SK-N-SH (cell line): ENCODE measurements around the gene PLA2G2C. TPM values are rescaled to one million over a fixed set of nuclear protein-coding genes. Genes with fewer than 3 reads are reported as not detected.

ENCODE experiments used
- CTCF ChIA-PET: fragments of 300-600, 350-600 bp; formaldehyde crosslinking; extraction: SDS; loops from one replicate; lab custom pipeline; 2021; lab: Yijun Ruan, JAX
- POLR2A ChIA-PET: fragments of 350-600 bp; sonication (Branson Sonifier 250); formaldehyde crosslinking; extraction: SDS; loops from one replicate; lab custom pipeline; 2020; ENCODE audit warnings: antibody characterized with exemption, inconsistent platforms; lab: Yijun Ruan, JAX
- DNase-seq: peaks from one replicate; pipeline ENCODE4 v3.0.0; 2012
- H2AFZ ChIP-seq: fragments of 200-600 bp; sonication (generic); 2 replicates; pipeline ENCODE4 v1.8.1; 2016; ENCODE audit warnings: antibody characterized with exemption, mild to moderate bottlenecking, low read depth
- H3F3A ChIP-seq: fragments of 200-600 bp; sonication (generic); replicated peaks from 2 replicates; pipeline ENCODE3; 2016; ENCODE audit warnings: antibody characterized with exemption, mild to moderate bottlenecking; ENCODE audit not compliant: insufficient read depth
- H3K27ac ChIP-seq, 2 experiments: fragments of 200-500 bp in 1 of 2; fragments of 200-600 bp in 1 of 2; sonication (Bioruptor generic) in 1 of 2; sonication (generic), shearing (Covaris generic) in 1 of 2; 2 replicates each; pipeline versions ENCODE4 v1.5.1 to v1.6.1; 2014 to 2016; ENCODE audit warnings: low read depth in 2 of 2, inconsistent platforms in 1 of 2, low read length in 1 of 2, mild to moderate bottlenecking in 1 of 2, mixed read lengths in 1 of 2
- H3K27me3 ChIP-seq: fragments of 200-600 bp; sonication (generic), shearing (Covaris generic); 2 replicates; pipeline ENCODE4 v1.6.1; 2016; ENCODE audit warnings: mixed run types; ENCODE audit not compliant: insufficient read depth
- H3K36me3 ChIP-seq, 2 experiments: fragments of 200-500 bp in 1 of 2; fragments of 200-600 bp in 1 of 2; sonication (Bioruptor generic) in 1 of 2; sonication (generic) in 1 of 2; replicated peaks in 1 of 2; 2 replicates each; pipeline versions ENCODE3 to v1.5.1; 2014 to 2016; ENCODE audit warnings: low read length in 1 of 2, mild to moderate bottlenecking in 1 of 2; ENCODE audit not compliant: insufficient read depth in 2 of 2, control insufficient read depth in 1 of 2
- H3K4me1 ChIP-seq, 2 experiments: fragments of 200-500 bp in 1 of 2; fragments of 200-600 bp in 1 of 2; sonication (Bioruptor generic) in 1 of 2; sonication (generic), shearing (Covaris generic) in 1 of 2; 2 replicates each; pipeline versions ENCODE4 v1.5.1 to v1.6.1; 2014 to 2016; ENCODE audit warnings: low read depth in 1 of 2, low read length in 1 of 2, mixed run types in 1 of 2; ENCODE audit not compliant: insufficient read depth in 2 of 2, control insufficient read depth in 1 of 2
- H3K4me2 ChIP-seq: fragments of 200-600 bp; sonication (generic), shearing (Covaris generic); 2 replicates; pipeline ENCODE4 v1.6.1; 2017; ENCODE audit warnings: mixed run types
- H3K4me3 ChIP-seq, 2 experiments: fragments of 200-500 bp in 1 of 2; fragments of 200-600 bp in 1 of 2; sonication (Bioruptor generic) in 1 of 2; sonication (generic), shearing (Covaris generic) in 1 of 2; 2 replicates each; pipeline versions ENCODE4 v1.5.1 to v1.8.1; 2014 to 2016; ENCODE audit warnings: low read depth in 2 of 2, inconsistent platforms in 1 of 2, low read length in 1 of 2, mild to moderate bottlenecking in 1 of 2, mixed read lengths in 1 of 2, moderate library complexity in 1 of 2
- H3K79me2 ChIP-seq: fragments of 200-600 bp; sonication (generic); 2 replicates; pipeline ENCODE4 v1.8.1; 2017; ENCODE audit warnings: mild to moderate bottlenecking; ENCODE audit not compliant: insufficient read depth
- H3K9ac ChIP-seq: fragments of 200-600 bp; sonication (generic); 2 replicates; pipeline ENCODE4 v1.6.1; 2017; ENCODE audit warnings: mixed run types
- H3K9me2 ChIP-seq: fragments of 200-600 bp; sonication (generic); 2 replicates; pipeline ENCODE4 v1.6.1; 2017; ENCODE audit warnings: mixed run types
- H3K9me3 ChIP-seq: fragments of 200-600 bp; sonication (generic); 2 replicates; pipeline ENCODE4 v1.6.1; 2017; ENCODE audit warnings: mixed run types, mild to moderate bottlenecking, moderate library complexity
- H4K20me1 ChIP-seq: fragments of 200-600 bp; sonication (generic); 2 replicates; pipeline ENCODE4 v1.6.1; 2017; ENCODE audit warnings: mild to moderate bottlenecking, mixed run types; ENCODE audit not compliant: insufficient read depth
- FOSL2 ChIP-seq: IDR thresholded peaks from 2 replicates; pipeline ENCODE4 v1.4.0; 2012; ENCODE audit warnings: low read depth, mild to moderate bottlenecking, moderate library complexity, borderline replicate concordance
- FOXJ3 ChIP-seq: sonication (generic); formaldehyde crosslinking; IDR thresholded peaks from 2 replicates; pipeline ENCODE4 v1.5.1; 2020; ENCODE audit warnings: mild to moderate bottlenecking, missing genetic modification reagents
- FOXM1 ChIP-seq: IDR thresholded peaks from 2 replicates; pipeline ENCODE4 v1.4.0; 2012; ENCODE audit warnings: low read depth, mild to moderate bottlenecking
- NFIC ChIP-seq: IDR thresholded peaks from 2 replicates; pipeline ENCODE4 v1.4.0; 2012; ENCODE audit warnings: borderline replicate concordance
- RCOR1 ChIP-seq: fragments of 150-350 bp; IDR thresholded peaks from 2 replicates; pipeline ENCODE4 v1.6.1; 2017; ENCODE audit warnings: antibody characterized with exemption, low read length
- TAF1 ChIP-seq: IDR thresholded peaks from 2 replicates; pipeline ENCODE4 v1.6.1; 2012; ENCODE audit warnings: low read depth, mild to moderate bottlenecking, low read length, moderate library complexity, borderline replicate concordance
- TCF12 ChIP-seq: IDR thresholded peaks from 2 replicates; pipeline ENCODE4 v1.4.0; 2012
- YY1 ChIP-seq: IDR thresholded peaks from 2 replicates; pipeline ENCODE4 v1.4.0; 2012; ENCODE audit warnings: low read depth, mild to moderate bottlenecking
- WGBS: methylation state at CpG from one replicate; pipeline ENCODE4 v1.1.6; 2017; ENCODE audit warnings: low lambda C conversion rate; 5-methylcytosine and 5-hydroxymethylcytosine counted together
- polyA plus RNA-seq, 3 experiments: library from polyadenylated mRNA; depleted of rRNA; stranded (reverse); fragments of >200 nt; gene quantifications; 2 replicates each; pipeline ENCODE4 v1.2.3, GENCODE V29; 2012
- TF ChIP-seq, protein P1 (sequence below): IDR thresholded peaks from 2 replicates; pipeline ENCODE4; 2012
- TF ChIP-seq, protein P2 (sequence below): IDR thresholded peaks from 2 replicates; pipeline ENCODE4 v1.4.0; 2012; ENCODE audit warnings: low read depth
- TF ChIP-seq, protein P3 (sequence below): IDR thresholded peaks from 2 replicates; pipeline ENCODE4 v1.4.0; 2012; ENCODE audit warnings: low read depth, borderline replicate concordance
- TF ChIP-seq, protein P4 (sequence below): fragments of 200-600 bp; sonication (generic); IDR thresholded peaks from 2 replicates; pipeline ENCODE4 v1.6.1; 2017; ENCODE audit warnings: antibody characterized with exemption, mild to moderate bottlenecking, moderate library complexity
- TF ChIP-seq, protein P5 (sequence below): IDR thresholded peaks from 2 replicates; pipeline ENCODE4 v1.6.1; 2012; ENCODE audit warnings: mild to moderate bottlenecking, low read depth, low read length, moderate library complexity

PLA2G2C gene
- polyA plus RNA-seq, 1 of the 3 experiments (the other 2 are of a cell fraction): not detected

DNA sequence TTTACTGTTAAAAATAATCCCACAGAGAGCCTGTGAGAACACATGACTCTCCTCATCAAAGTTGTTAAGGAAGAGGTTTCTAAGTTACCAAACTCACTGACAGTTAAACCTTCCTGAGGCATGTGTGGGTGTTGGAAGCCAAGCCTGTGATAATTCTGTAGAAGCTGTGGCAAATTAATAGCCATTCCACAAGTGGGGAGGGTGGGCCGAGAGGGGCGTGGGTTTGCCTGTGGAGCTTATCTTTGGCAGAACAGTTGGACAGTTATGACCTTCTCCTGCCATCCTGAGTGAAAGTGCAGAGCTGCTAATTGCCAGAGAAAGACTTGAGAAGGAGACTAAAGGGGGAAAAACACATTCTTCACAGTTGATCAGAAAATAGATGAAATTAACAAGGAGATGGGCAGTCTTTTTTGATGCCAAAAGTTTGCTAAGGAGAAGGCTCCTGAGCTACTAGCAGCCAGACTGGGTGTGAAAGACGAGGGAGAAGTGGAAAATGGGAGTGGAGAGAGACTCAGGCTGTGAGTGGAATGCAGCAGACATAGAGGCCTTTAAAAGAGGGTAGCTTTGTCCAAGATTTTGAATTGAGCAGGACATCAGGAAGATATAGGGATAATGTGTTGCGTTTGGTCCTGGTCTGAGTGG, 1.6 kb upstream of the PLA2G2C start:
- no peaks in the 10 kb centered on the region for H3F3A ChIP-seq
- WGBS: 35% methylated on average over 4 of the region's 4 CpGs
- CTCF ChIA-PET: interaction anchor here (0.9 to 1.2 kb wide), 3 partner anchors 25 to 174 kb away, joined by 3 to 5 read pairs (median 3); no protein-coding TSS in a partner anchor
- TF ChIP-seq TAF1 (no peak), RCOR1 (no peak), FOSL2 (no peak), TCF12 (no peak), NFIC (no peak)
- TF ChIP-seq, protein P1, sequence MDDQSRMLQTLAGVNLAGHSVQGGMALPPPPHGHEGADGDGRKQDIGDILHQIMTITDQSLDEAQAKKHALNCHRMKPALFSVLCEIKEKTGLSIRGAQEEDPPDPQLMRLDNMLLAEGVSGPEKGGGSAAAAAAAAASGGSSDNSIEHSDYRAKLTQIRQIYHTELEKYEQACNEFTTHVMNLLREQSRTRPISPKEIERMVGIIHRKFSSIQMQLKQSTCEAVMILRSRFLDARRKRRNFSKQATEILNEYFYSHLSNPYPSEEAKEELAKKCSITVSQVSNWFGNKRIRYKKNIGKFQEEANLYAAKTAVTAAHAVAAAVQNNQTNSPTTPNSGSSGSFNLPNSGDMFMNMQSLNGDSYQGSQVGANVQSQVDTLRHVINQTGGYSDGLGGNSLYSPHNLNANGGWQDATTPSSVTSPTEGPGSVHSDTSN: no peak
- no peaks in the 10 kb centered on the region for H3K36me3 ChIP-seq
- no peak overlapping the region for H3K27ac ChIP-seq
- POLR2A ChIA-PET: no interaction called here
- no peak for DNase-seq
- no peaks in the 10 kb centered on the region for H4K20me1 ChIP-seq
- no peaks in the 10 kb centered on the region for H3K9me2 ChIP-seq
- H3K4me1 ChIP-seq: peaks cover 0 to 3% of the 10 kb centered on the region in 2 experiments; a peak in 1 of 4 replicates
- H3K4me2 ChIP-seq: no peak overlapping the region
- H3K9me3 ChIP-seq: no peaks in the 10 kb centered on the region
- H3K9ac ChIP-seq: no peak overlapping the region
- H2AFZ ChIP-seq: no peak overlapping the region
- H3K4me3 ChIP-seq: no peak overlapping the region
- H3K79me2 ChIP-seq: no peaks in the 10 kb centered on the region
- H3K27me3 ChIP-seq: no peaks in the 10 kb centered on the region; the same call in 1 of the 2 replicates

DNA sequence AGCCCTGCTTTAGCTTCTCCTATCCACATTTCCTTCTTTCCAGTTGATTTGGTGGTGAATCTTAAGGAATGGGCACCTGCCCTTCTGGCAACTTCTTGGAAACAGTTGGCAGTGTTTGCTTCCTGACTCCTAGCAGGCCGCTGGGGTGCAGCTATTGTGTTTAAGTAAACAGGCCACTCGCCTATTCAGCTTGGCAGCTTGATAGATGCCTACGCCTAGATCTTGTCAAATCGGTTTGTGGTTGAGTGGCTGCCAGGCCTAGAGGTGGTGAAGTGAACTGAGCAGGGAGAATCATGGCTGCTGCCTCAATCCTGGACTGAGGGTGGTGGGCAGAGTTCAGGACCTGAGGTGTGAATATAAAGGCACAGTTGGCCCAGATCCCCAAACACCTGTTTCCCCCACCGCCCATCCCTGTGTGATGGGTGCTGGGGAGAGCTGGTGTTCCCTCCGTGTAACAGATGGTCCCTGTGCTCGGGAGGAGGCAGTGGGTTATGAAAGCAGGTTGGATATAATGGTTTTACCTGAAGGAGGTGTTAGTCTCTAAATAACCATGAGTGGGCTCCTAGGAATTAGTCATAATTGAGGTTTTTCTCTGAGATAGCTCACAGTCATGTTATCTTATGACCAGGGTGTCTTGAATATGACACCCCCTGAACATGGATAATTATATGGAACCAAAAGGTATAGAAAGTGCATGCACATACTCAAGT, 940 bp upstream of the PLA2G2C start:
- no peak overlapping the region for H2AFZ ChIP-seq
- H3K36me3 ChIP-seq: no peaks in the 10 kb centered on the region
- no peak overlapping the region for H3K9ac ChIP-seq
- 40% methylated on average over 7 of the region's 7 CpGs for WGBS
- POLR2A ChIA-PET: no interaction called here
- H3K27ac ChIP-seq: no peak overlapping the region
- no peaks in the 10 kb centered on the region for H3K79me2 ChIP-seq
- H3K9me3 ChIP-seq: no peaks in the 10 kb centered on the region
- no peak overlapping the region for H3K4me2 ChIP-seq
- CTCF ChIA-PET: interaction anchor here (0.7 to 1.1 kb wide), 3 partner anchors 9 to 174 kb away, joined by 3 read pairs; no protein-coding TSS in a partner anchor
- no peak for DNase-seq
- no peak overlapping the region for H3K4me3 ChIP-seq
- peaks cover 0 to 3% of the 10 kb centered on the region in 2 experiments; a peak in 1 of 4 replicates for H3K4me1 ChIP-seq
- no peaks in the 10 kb centered on the region for H3K9me2 ChIP-seq
- H3K27me3 ChIP-seq: no peaks in the 10 kb centered on the region; the same call in 1 of the 2 replicates
- no peaks in the 10 kb centered on the region for H3F3A ChIP-seq
- H4K20me1 ChIP-seq: no peaks in the 10 kb centered on the region
- TF ChIP-seq, protein P2, sequence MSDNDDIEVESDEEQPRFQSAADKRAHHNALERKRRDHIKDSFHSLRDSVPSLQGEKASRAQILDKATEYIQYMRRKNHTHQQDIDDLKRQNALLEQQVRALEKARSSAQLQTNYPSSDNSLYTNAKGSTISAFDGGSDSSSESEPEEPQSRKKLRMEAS: no peak
- no peak for TF ChIP-seq FOXM1
- TF ChIP-seq TAF1: no peak
- TF ChIP-seq, protein P3, sequence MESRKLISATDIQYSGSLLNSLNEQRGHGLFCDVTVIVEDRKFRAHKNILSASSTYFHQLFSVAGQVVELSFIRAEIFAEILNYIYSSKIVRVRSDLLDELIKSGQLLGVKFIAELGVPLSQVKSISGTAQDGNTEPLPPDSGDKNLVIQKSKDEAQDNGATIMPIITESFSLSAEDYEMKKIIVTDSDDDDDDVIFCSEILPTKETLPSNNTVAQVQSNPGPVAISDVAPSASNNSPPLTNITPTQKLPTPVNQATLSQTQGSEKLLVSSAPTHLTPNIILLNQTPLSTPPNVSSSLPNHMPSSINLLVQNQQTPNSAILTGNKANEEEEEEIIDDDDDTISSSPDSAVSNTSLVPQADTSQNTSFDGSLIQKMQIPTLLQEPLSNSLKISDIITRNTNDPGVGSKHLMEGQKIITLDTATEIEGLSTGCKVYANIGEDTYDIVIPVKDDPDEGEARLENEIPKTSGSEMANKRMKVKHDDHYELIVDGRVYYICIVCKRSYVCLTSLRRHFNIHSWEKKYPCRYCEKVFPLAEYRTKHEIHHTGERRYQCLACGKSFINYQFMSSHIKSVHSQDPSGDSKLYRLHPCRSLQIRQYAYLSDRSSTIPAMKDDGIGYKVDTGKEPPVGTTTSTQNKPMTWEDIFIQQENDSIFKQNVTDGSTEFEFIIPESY: no peak
- TF ChIP-seq YY1: no peak
- TF ChIP-seq, protein P4, sequence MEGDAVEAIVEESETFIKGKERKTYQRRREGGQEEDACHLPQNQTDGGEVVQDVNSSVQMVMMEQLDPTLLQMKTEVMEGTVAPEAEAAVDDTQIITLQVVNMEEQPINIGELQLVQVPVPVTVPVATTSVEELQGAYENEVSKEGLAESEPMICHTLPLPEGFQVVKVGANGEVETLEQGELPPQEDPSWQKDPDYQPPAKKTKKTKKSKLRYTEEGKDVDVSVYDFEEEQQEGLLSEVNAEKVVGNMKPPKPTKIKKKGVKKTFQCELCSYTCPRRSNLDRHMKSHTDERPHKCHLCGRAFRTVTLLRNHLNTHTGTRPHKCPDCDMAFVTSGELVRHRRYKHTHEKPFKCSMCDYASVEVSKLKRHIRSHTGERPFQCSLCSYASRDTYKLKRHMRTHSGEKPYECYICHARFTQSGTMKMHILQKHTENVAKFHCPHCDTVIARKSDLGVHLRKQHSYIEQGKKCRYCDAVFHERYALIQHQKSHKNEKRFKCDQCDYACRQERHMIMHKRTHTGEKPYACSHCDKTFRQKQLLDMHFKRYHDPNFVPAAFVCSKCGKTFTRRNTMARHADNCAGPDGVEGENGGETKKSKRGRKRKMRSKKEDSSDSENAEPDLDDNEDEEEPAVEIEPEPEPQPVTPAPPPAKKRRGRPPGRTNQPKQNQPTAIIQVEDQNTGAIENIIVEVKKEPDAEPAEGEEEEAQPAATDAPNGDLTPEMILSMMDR: no peak
- TF ChIP-seq, protein P5, sequence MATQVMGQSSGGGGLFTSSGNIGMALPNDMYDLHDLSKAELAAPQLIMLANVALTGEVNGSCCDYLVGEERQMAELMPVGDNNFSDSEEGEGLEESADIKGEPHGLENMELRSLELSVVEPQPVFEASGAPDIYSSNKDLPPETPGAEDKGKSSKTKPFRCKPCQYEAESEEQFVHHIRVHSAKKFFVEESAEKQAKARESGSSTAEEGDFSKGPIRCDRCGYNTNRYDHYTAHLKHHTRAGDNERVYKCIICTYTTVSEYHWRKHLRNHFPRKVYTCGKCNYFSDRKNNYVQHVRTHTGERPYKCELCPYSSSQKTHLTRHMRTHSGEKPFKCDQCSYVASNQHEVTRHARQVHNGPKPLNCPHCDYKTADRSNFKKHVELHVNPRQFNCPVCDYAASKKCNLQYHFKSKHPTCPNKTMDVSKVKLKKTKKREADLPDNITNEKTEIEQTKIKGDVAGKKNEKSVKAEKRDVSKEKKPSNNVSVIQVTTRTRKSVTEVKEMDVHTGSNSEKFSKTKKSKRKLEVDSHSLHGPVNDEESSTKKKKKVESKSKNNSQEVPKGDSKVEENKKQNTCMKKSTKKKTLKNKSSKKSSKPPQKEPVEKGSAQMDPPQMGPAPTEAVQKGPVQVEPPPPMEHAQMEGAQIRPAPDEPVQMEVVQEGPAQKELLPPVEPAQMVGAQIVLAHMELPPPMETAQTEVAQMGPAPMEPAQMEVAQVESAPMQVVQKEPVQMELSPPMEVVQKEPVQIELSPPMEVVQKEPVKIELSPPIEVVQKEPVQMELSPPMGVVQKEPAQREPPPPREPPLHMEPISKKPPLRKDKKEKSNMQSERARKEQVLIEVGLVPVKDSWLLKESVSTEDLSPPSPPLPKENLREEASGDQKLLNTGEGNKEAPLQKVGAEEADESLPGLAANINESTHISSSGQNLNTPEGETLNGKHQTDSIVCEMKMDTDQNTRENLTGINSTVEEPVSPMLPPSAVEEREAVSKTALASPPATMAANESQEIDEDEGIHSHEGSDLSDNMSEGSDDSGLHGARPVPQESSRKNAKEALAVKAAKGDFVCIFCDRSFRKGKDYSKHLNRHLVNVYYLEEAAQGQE: no peak
- no peak for TF ChIP-seq FOXJ3 (CRISPR knock-in tag)
- TF ChIP-seq, protein P1: no peak
